ENCODE measurements around the gene TTC6.

TTC6 gene

GRCh38 chr14:37625597-37626595 lies 30.5 kb downstream of the TTC6 start:
- DNase-seq (ENCODE audit: low spot score), result no peak

GRCh38 chr14:37637341-37637740 lies 41.9 kb downstream of the TTC6 start:
- no peak for DNase-seq (ENCODE audit: low spot score)

GRCh38 chr14:37638599-37638998 lies 43.2 kb downstream of the TTC6 start:
- no peak for DNase-seq (ENCODE audit: low spot score)

GRCh38 chr14:37641117-37641516 lies 45.7 kb downstream of the TTC6 start:
- no peak for DNase-seq (ENCODE audit: low spot score)

GRCh38 chr14:37642125-37642524 lies 46.7 kb downstream of the TTC6 start:
- no peak for DNase-seq (ENCODE audit: low spot score)

- DNase-seq (ENCODE audit: low spot score), result no peak
Measured at GRCh38 chr14:37643701-37644100, 48.3 kb downstream of the TTC6 start.

All from Ammon's horn (tissue), 1 donor.